ENCODE data around the gene GAS2L3.

DNA sequence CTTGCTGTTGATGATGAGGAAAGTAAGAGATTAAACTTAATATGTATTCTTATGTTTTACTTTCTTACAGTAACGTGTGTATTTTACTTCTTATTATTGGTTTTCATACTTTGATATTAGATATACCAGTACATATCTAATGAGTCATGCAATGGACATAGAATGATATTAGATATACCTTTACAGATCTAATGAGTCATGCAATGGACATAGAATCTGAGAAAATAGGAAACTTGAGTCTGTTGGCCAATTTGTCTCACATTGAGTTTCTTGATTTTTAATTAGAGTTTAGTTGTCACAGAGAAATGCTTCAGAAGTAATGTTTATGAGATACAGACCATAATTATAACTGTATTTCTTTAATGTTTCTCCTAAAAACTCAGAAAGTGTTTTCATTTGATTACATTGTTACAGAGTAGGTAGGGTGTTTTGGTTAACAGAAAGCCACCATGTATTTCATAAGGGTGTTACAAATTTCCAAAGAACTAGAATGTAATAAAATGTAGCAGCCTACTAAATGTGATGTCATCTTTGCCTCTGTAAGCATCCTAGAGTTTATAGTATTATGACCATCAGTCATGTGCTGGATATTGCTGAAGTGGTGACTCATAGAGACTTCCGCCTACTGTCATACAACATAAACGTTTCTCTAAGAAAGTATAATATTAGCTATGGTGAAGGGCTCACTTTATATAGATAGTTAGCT is 3.0 kb downstream of the GAS2L3 start:
- TF ChIP-seq POLR2A (IDR thresholded peaks at IDR 0.05), result no peak
- TF ChIP-seq, protein P1, sequence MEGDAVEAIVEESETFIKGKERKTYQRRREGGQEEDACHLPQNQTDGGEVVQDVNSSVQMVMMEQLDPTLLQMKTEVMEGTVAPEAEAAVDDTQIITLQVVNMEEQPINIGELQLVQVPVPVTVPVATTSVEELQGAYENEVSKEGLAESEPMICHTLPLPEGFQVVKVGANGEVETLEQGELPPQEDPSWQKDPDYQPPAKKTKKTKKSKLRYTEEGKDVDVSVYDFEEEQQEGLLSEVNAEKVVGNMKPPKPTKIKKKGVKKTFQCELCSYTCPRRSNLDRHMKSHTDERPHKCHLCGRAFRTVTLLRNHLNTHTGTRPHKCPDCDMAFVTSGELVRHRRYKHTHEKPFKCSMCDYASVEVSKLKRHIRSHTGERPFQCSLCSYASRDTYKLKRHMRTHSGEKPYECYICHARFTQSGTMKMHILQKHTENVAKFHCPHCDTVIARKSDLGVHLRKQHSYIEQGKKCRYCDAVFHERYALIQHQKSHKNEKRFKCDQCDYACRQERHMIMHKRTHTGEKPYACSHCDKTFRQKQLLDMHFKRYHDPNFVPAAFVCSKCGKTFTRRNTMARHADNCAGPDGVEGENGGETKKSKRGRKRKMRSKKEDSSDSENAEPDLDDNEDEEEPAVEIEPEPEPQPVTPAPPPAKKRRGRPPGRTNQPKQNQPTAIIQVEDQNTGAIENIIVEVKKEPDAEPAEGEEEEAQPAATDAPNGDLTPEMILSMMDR (IDR thresholded peaks at IDR 0.05), result no peak

Measured in lower leg skin (tissue), 3 donors.